HL-60 (cell line): Measurements from ENCODE around the gene MTHFSD.

Experiments used
- DNase-seq, 2 experiments: peaks; one replicate each; pipeline ENCODE4 v3.0.0-alpha.2; 2010 to 2020; ENCODE audit warnings: low read depth in 1 of 2, low spot score in 1 of 2
- H3K27ac ChIP-seq: fragments of 250-450 bp; sonication (Bioruptor Pico); replicated peaks from 2 replicates; pipeline ENCODE4 v1.5.1; 2020; ENCODE audit warnings: mild to moderate bottlenecking, moderate library complexity
- H3K27me3 ChIP-seq: fragments of 250-450 bp; sonication (Bioruptor Pico); 2 replicates; pipeline ENCODE4 v1.5.1; 2021; ENCODE audit warnings: mild to moderate bottlenecking, moderate library complexity; ENCODE audit not compliant: insufficient read depth, poor library complexity, severe bottlenecking
- H3K4me3 ChIP-seq: replicated peaks from 2 replicates; pipeline ENCODE4 v1.5.1; 2011; ENCODE audit warnings: mild to moderate bottlenecking, control low read depth, low read length; ENCODE audit not compliant: insufficient read depth
- CTCF ChIP-seq: IDR thresholded peaks from one replicate; pipeline ENCODE4 v1.5.1; 2011; ENCODE audit warnings: low read length, control low read depth, inconsistent platforms; ENCODE audit not compliant: insufficient read depth
- GABPA ChIP-seq: IDR thresholded peaks from 2 replicates; pipeline ENCODE4 v1.6.1; 2012; ENCODE audit warnings: low read depth
- POLR2AphosphoS5 ChIP-seq: IDR thresholded peaks from 2 replicates; pipeline ENCODE4 v1.6.1; 2012; ENCODE audit warnings: low read depth
- SPI1 ChIP-seq: IDR thresholded peaks from 2 replicates; pipeline ENCODE4 v1.6.1; 2012; ENCODE audit warnings: low read depth, mild to moderate bottlenecking, borderline replicate concordance
- TF ChIP-seq, protein P1 (sequence below): IDR thresholded peaks from 2 replicates; pipeline ENCODE4 v1.6.1; 2012; ENCODE audit warnings: low read depth; ENCODE audit not compliant: insufficient replicate concordance

MTHFSD gene

GRCh38 chr16:86553356-86553755, 1.7 kb downstream of the MTHFSD start:
- no peak for DNase-seq
- Histone ChIP-seq H3K27ac (no peak overlapping the region), H3K27me3 (no peaks in the 10 kb centered on the region), H3K4me3 (no peak overlapping the region)
- TF ChIP-seq SPI1, result no peak
- TF ChIP-seq, protein P1, sequence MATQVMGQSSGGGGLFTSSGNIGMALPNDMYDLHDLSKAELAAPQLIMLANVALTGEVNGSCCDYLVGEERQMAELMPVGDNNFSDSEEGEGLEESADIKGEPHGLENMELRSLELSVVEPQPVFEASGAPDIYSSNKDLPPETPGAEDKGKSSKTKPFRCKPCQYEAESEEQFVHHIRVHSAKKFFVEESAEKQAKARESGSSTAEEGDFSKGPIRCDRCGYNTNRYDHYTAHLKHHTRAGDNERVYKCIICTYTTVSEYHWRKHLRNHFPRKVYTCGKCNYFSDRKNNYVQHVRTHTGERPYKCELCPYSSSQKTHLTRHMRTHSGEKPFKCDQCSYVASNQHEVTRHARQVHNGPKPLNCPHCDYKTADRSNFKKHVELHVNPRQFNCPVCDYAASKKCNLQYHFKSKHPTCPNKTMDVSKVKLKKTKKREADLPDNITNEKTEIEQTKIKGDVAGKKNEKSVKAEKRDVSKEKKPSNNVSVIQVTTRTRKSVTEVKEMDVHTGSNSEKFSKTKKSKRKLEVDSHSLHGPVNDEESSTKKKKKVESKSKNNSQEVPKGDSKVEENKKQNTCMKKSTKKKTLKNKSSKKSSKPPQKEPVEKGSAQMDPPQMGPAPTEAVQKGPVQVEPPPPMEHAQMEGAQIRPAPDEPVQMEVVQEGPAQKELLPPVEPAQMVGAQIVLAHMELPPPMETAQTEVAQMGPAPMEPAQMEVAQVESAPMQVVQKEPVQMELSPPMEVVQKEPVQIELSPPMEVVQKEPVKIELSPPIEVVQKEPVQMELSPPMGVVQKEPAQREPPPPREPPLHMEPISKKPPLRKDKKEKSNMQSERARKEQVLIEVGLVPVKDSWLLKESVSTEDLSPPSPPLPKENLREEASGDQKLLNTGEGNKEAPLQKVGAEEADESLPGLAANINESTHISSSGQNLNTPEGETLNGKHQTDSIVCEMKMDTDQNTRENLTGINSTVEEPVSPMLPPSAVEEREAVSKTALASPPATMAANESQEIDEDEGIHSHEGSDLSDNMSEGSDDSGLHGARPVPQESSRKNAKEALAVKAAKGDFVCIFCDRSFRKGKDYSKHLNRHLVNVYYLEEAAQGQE, result no peak
- no peak for TF ChIP-seq CTCF
- TF ChIP-seq GABPA, result no peak
- TF ChIP-seq POLR2AphosphoS5, result no peak

GRCh38 chr16:86550281-86550680, 4.8 kb downstream of the MTHFSD start:
- Histone ChIP-seq H3K27me3 (no peaks in the 10 kb centered on the region), H3K27ac (no peak overlapping the region), H3K4me3 (no peak overlapping the region)
- no peak for TF ChIP-seq SPI1
- TF ChIP-seq GABPA, result no peak
- TF ChIP-seq POLR2AphosphoS5, result no peak
- TF ChIP-seq CTCF, result no peak
- TF ChIP-seq, protein P1, result no peak
- no peak for DNase-seq

GRCh38 chr16:86549893-86550190, 5.2 kb downstream of the MTHFSD start:
- Histone ChIP-seq H3K27ac (no peak overlapping the region), H3K4me3 (no peak overlapping the region), H3K27me3 (no peaks in the 10 kb centered on the region)
- no peak for TF ChIP-seq GABPA
- no peak for TF ChIP-seq SPI1
- TF ChIP-seq CTCF, result no peak
- TF ChIP-seq POLR2AphosphoS5, result no peak
- TF ChIP-seq, protein P1, result no peak
- no peak for DNase-seq
